ENCODE measurements around the gene PIGQ.

Gene PIGQ

GRCh38 chr16:559021-559380 lies 10.8 kb upstream of the PIGQ start:
- Histone ChIP-seq H3K27ac (ENCODE audit: poor library complexity, severe bottlenecking) (no peak overlapping the region), H3K36me3 (ENCODE audit: low read depth) (no peaks in the 10 kb centered on the region), H3K27me3 (ENCODE audit: insufficient read depth, poor library complexity, severe bottlenecking) (peaks cover 35% of the 10 kb centered on the region), H3K9me3 (ENCODE audit: severe bottlenecking) (no peaks in the 10 kb centered on the region), H3K4me3 (ENCODE audit: severe bottlenecking) (no peak overlapping the region), H3K4me1 (ENCODE audit: insufficient read depth, poor library complexity, severe bottlenecking) (no peaks in the 10 kb centered on the region)
- no peak for TF ChIP-seq CTCF (IDR thresholded peaks at IDR 0.05; ENCODE audit: poor library complexity, severe bottlenecking)
- ATAC-seq (ENCODE audit: low read depth) (no peak), DNase-seq (ENCODE audit: low spot score) (no peak)

GRCh38 chr16:559411-560203 lies 10.2 kb upstream of the PIGQ start:
- Histone ChIP-seq H3K4me1 (ENCODE audit: insufficient read depth, poor library complexity, severe bottlenecking) (no peaks in the 10 kb centered on the region), H3K27ac (ENCODE audit: poor library complexity, severe bottlenecking) (no peak overlapping the region), H3K36me3 (ENCODE audit: low read depth) (no peaks in the 10 kb centered on the region), H3K4me3 (ENCODE audit: severe bottlenecking) (no peak overlapping the region), H3K9me3 (ENCODE audit: severe bottlenecking) (no peaks in the 10 kb centered on the region), H3K27me3 (ENCODE audit: insufficient read depth, poor library complexity, severe bottlenecking) (peaks cover 35% of the 10 kb centered on the region)
- TF ChIP-seq CTCF (IDR thresholded peaks at IDR 0.05; ENCODE audit: poor library complexity, severe bottlenecking) = no peak
- ATAC-seq (ENCODE audit: low read depth) = no peak
- DNase-seq (ENCODE audit: low spot score) = no peak

GRCh38 chr16:560204-560700 lies 9.5 kb upstream of the PIGQ start, which contains the start of gene PRR35:
Gene PRR35, plus strand, starts transcription at chr16:560394. Its CDS starts 2,901 bp downstream, at chr16:563295.
- H3K27me3 ChIP-seq (ENCODE audit: insufficient read depth, poor library complexity, severe bottlenecking) = peaks cover 35% of the 10 kb centered on the region
- H3K9me3 ChIP-seq (ENCODE audit: severe bottlenecking) = no peaks in the 10 kb centered on the region
- H3K4me3 ChIP-seq (ENCODE audit: severe bottlenecking) = no peak within 1 kb of the TSS
- ATAC-seq (ENCODE audit: low read depth) (no peak), DNase-seq (ENCODE audit: low spot score) (no peak)
- no peak for TF ChIP-seq CTCF (IDR thresholded peaks at IDR 0.05; ENCODE audit: poor library complexity, severe bottlenecking)
- H3K4me1 ChIP-seq (ENCODE audit: insufficient read depth, poor library complexity, severe bottlenecking) = no peaks in the 10 kb centered on the region
- no peak within 1 kb of the TSS for H3K27ac ChIP-seq (ENCODE audit: poor library complexity, severe bottlenecking)
- H3K36me3 ChIP-seq (ENCODE audit: low read depth) = no peaks in the 10 kb centered on the region

GRCh38 chr16:560701-561412 lies 8.9 kb upstream of the PIGQ start:
- Histone ChIP-seq H3K9me3 (ENCODE audit: severe bottlenecking) (no peaks in the 10 kb centered on the region), H3K4me1 (ENCODE audit: insufficient read depth, poor library complexity, severe bottlenecking) (no peaks in the 10 kb centered on the region), H3K27ac (ENCODE audit: poor library complexity, severe bottlenecking) (no peak overlapping the region), H3K27me3 (ENCODE audit: insufficient read depth, poor library complexity, severe bottlenecking) (peaks cover 35% of the 10 kb centered on the region), H3K36me3 (ENCODE audit: low read depth) (no peaks in the 10 kb centered on the region), H3K4me3 (ENCODE audit: severe bottlenecking) (no peak overlapping the region)
- DNase-seq (ENCODE audit: low spot score) = no peak
- TF ChIP-seq CTCF (IDR thresholded peaks at IDR 0.05; ENCODE audit: poor library complexity, severe bottlenecking) = no peak
- ATAC-seq (ENCODE audit: low read depth) = no peak
